Lower lobe of right lung (tissue), 2 donors: ENCODE measurements around the gene MATR3. TPM values are rescaled to one million over a fixed set of nuclear protein-coding genes. Genes with fewer than 3 reads are reported as not detected.
A peak's percentile ranks its signal among the peaks of the same experiment; 100 is the strongest.

Experiments
- ATAC-seq, 2 donors: fragments of 200-7000 bp; cut with Tn5 transposase; one replicate each; pipeline ENCODE4 v1.9.1; 2020 to 2022; ENCODE audit warnings: mild to moderate bottlenecking in 2 of 2, moderate library complexity in 2 of 2
- DNase-seq: peaks from one replicate; pipeline ENCODE4 v3.0.0-alpha.2; 2020
- H3K27ac ChIP-seq: fragments of 200-600 bp; one replicate; pipeline ENCODE4 v1.8.0; 2022
- H3K27me3 ChIP-seq: fragments of 200-600 bp; one replicate; pipeline ENCODE4 v1.8.0; 2022; ENCODE audit warnings: low read depth
- H3K36me3 ChIP-seq: fragments of 200-600 bp; one replicate; pipeline ENCODE4 v1.8.0; 2022; ENCODE audit warnings: mild to moderate bottlenecking
- H3K4me1 ChIP-seq: fragments of 200-600 bp; one replicate; pipeline ENCODE4 v1.8.0; 2022
- H3K4me3 ChIP-seq: fragments of 200-600 bp; one replicate; pipeline ENCODE4 v1.8.0; 2022; ENCODE audit warnings: mild to moderate bottlenecking
- H3K9me3 ChIP-seq: fragments of 200-600 bp; one replicate; pipeline ENCODE4 v1.8.0; 2022
- CTCF ChIP-seq: fragments of 200-600 bp; IDR thresholded peaks from one replicate; pipeline ENCODE4 v1.8.0; 2022; ENCODE audit warnings: antibody characterized with exemption, mild to moderate bottlenecking
- intact Hi-C: fragments of 100-400 bp; cut with DNase I; formaldehyde crosslinking; loops from one replicate; pipeline ENCODE4 v1.11.0; 2022
- total RNA-seq: library from RNA; stranded (reverse); fragmentation: NEBNext Ultra II Directional; extraction: Animal tissue kit (Norgen Biotek cat#: 25700); gene quantifications from one replicate; pipeline ENCODE4 v1.2.1, GENCODE V29; 2021
- donor health status: DM: no; HTN: yes; CAD: no; lungs with severe emphysema.

The MATR3 gene
- total RNA-seq, 1 donor from 2014 or later, result 176 TPM

DNA sequence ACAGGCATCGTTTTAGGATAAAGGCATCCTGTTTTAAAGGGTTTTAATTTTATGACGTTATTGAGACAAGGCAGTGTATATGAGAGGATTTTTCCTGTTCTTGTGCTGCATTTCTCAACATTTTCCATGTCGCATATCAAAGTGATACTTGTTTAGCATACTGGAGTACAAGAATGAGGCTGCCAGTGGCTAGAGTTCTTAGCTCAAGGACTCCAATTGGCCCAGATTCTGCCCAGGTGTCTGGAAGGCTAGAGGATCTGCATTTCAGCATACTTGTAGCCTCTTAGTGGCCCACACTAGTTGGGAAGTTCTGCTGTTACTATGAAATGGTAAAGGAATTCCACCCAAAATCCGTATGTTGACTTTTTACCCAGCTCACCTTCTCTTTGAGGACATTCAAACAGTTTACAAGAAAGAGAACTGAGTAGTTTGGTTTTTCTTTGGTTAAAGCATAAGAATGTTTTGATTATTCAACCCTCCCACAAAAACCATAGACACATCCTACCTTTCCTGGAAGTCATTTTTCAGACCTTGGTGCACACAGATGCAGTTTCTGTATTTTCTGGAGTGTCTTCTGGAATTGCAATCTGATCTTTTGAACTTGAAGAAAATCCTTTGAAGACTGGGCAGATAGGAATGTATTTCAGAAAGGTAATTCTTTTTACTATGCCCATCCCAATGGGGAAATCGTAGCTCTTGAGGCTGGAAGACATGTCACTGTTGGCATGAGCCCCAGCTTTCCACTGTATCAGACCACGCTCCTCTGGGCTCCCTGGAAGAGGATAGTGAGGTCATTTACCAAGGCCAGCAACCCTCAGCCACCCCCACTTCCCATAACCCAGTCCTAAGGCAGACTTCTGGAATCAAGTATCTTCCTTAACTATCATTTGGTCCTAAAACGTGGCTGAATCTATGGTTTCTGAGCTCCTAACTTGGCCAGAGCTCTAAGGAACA, 78.2 kb downstream of the MATR3 start:
- no peaks in the 10 kb centered on the region for H3K9me3 ChIP-seq
- H3K27ac ChIP-seq, result no peak overlapping the region
- no peaks in the 10 kb centered on the region for H3K27me3 ChIP-seq
- H3K36me3 ChIP-seq, result peaks cover 76% of the 10 kb centered on the region
- H3K4me1 ChIP-seq, result no peaks in the 10 kb centered on the region
- intact Hi-C loops, result no loop called here
- ATAC-seq, result peak in 1 of 2 donors; percentile 45
- no peak for TF ChIP-seq CTCF
- H3K4me3 ChIP-seq, result no peak overlapping the region
- DNase-seq, result no peak

GRCh38 chr5:139374909-139375308, 81.4 kb downstream of the MATR3 start:
- Histone ChIP-seq H3K36me3 (peaks cover 44% of the 10 kb centered on the region), H3K27ac (no peak overlapping the region), H3K4me1 (no peaks in the 10 kb centered on the region), H3K9me3 (no peaks in the 10 kb centered on the region), H3K27me3 (no peaks in the 10 kb centered on the region), H3K4me3 (no peak overlapping the region)
- ATAC-seq, result no peak
- no peak for DNase-seq
- intact Hi-C loops, result no loop called here
- no peak for TF ChIP-seq CTCF

- H3K36me3 ChIP-seq, result peaks cover 34% of the 10 kb centered on the region
- H3K27ac ChIP-seq, result no peak overlapping the region
- no peaks in the 10 kb centered on the region for H3K4me1 ChIP-seq
- no peak for DNase-seq
- no peak for ATAC-seq
- H3K9me3 ChIP-seq, result no peaks in the 10 kb centered on the region
- TF ChIP-seq CTCF, result no peak
- intact Hi-C loops, result no loop called here
- no peaks in the 10 kb centered on the region for H3K27me3 ChIP-seq
- no peak overlapping the region for H3K4me3 ChIP-seq
These were observed 82.8 kb downstream of the MATR3 start for GRCh38 chr5:139376364-139376763.

- no peaks in the 10 kb centered on the region for H3K27me3 ChIP-seq
- H3K4me1 ChIP-seq, result no peaks in the 10 kb centered on the region
- no peak for TF ChIP-seq CTCF
- no peak overlapping the region for H3K27ac ChIP-seq
- no peaks in the 10 kb centered on the region for H3K9me3 ChIP-seq
- no peak for ATAC-seq
- intact Hi-C loops, result no loop called here
- peaks cover 25% of the 10 kb centered on the region for H3K36me3 ChIP-seq
- no peak overlapping the region for H3K4me3 ChIP-seq
- no peak for DNase-seq
These were observed 83.7 kb downstream of the MATR3 start for GRCh38 chr5:139377226-139377625.

DNA sequence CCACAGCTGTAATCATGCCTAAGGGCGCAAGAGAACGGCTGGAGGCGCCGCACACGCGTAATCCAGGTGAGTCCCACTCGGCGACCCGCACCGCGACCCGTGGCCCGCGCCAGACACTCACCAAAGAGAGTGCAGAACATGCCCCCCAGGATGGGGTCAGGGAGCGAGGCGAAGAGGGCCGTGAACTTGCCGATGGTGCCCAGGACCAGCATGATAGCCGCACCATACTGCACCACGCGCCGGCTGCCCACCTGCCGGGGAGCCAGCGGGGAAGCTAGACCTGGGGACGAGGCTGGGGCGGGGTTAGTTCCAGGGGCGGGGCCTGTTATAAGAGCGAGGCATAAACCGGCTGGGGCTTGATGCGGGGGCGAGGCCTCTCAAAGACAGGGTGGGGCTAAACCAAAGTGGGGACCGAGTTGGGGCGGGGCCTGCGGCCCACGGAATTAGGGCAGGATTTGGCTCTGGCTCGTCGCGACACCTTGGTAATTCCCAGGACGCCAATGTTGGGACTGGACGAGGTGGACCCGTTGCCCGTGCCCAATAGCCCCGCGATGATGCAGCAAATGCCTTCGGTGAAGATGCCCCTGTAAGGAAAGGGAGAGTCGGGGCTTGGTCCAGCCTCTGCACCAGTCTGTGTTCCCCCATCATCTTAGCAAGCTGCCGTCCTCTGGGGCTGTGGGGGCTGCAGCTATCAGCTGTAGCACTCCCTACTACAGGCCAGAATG, 84.7 kb downstream of the MATR3 start:
- no peaks in the 10 kb centered on the region for H3K27me3 ChIP-seq
- intact Hi-C loops, result no loop called here
- no peak for DNase-seq
- no peaks in the 10 kb centered on the region for H3K9me3 ChIP-seq
- no peak overlapping the region for H3K4me3 ChIP-seq
- no peak for TF ChIP-seq CTCF
- H3K4me1 ChIP-seq, result no peaks in the 10 kb centered on the region
- ATAC-seq, result peak in 1 of 2 donors; percentile 4
- peaks cover 15% of the 10 kb centered on the region for H3K36me3 ChIP-seq
- no peak overlapping the region for H3K27ac ChIP-seq
